Effector CD4-positive, alpha-beta T cell (primary cell): ENCODE data around the gene SOX13.

ENCODE experiments used
- DNase-seq: peaks from one replicate; pipeline ENCODE4 v3.0.0-alpha.2; 2020

Gene SOX13

GRCh38 chr1:204154568-204155255 is 81.8 kb downstream of the SOX13 start:
- no peak for DNase-seq

DNA sequence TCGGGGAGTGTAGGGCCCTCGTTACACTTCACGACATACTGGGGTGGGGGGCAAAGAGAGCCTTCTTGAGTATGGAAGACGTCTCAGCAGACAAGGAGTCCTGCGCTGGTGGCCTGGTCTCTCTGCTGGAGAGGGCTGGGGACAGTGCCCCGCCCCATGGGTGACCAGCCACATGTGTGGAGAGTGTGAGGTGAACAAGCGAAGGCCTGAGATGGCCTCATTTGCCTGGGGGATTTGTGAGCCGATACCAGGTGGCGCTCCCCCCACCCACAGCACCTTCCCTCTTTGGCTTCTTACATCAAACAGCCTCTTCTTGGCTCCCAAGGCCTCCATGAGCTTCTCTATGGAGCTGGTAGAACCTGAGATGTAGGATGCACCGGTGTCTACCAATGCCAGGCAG is 83.0 kb downstream of the SOX13 start:
- DNase-seq = no peak

DNA sequence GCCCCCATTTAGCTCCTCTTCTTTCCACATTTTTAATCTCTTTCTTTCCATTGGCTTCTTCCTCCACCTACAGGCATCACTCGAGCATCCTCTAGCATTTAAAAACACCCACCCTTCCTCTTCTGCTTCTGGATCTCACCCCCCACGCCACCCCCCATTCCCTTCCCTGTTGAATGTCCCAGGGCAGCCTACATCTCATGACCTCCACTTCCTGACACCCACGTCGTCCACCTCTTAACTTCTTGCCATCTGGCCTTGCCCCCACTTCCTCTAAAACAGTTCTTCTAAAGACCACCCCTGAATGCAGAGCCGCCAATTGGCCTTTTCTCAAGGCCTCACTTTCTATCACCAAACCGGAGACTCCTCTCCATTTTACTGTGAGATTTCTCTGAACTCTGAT is 85.0 kb downstream of the SOX13 start:
- DNase-seq = no peak

DNA sequence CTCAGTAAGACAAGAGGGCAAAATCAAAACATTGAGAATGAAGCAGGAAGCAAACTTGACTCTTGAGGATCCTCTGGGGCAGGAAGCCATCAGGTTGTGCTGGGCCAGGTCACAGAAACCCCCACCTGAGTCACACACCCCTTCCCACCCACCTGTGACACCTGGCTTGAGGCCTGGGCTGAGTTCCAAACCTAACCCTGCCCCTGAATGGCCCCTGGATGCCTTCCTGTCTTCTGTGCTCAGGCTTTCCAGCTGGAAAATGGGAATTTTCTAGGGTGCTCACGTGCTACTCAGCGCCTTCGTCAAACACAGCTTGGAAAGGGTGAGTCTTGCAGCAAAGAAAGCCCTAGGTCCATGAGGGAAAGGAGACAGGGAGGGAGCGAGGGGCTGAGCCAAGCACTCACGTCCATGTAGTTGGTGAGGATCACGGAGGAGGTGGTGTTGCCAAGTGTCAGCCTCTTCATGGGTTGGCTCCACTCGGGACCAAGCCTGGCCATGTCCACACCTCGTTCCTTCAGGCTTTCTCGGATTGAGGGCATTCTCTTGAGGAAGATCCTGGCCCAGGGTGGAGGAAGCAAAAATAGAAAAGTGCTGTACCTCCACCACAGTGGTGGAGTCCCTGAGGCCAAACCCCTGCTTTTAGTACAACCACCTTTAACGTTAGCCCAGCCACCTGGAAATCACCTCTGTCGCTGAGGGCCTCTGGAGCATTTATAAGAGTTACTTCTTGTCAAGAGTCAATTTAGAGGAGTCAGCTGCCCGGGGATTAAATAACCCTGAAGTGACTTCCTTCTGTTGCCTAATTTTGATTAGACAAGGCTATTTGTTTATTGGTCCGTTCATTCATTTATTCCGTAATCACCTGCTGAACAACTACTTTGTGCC is 88.9 kb downstream of the SOX13 start:
- no peak for DNase-seq

DNA sequence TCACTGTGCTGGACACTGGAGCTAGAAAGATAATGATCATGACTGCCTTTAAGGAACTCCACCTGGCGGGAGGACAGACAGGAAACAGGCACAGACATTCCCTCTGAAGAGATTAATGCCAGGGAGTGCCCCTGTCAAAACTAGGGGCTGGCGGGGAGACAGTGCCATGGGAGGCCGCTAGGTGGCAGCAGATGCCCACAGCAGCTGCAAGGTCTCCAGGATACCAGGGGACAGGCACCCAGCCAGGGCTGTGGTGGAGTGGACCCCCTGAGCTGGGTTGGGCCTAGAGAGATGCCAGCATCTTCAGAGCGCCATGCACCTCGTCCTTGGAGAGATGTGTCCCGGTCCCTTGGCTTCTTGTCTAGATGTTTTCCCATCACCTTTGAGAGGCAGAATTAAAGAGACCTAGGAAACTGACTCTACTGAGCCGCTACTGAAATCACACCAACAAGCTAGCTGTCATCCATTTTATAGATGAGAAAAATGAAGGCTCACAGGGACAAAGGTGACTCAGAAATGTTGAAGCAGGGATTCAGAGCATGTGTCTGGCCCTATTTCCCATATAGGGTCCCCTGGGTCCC is 89.7 kb downstream of the SOX13 start:
- DNase-seq = peak; percentile 66

DNA sequence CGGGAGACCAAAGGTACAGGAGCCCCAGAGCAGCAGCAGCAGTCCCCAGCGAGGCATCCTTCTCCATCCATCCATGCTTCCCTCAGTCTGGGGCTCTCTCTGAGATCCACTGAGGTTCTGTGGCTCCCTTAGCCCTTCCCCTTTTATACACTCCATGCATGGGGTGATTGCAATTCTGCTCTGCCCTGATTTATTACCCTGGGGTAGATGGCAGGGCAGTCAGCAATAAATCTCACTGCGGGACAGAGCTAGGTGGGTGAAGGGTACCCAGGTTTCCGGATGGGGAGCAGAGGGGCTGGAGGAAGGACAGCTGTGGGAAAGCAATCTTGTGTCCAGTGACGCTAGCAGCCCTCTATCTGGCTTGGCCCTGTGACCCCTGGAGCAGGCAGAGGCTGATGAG is 93.3 kb downstream of the SOX13 start, which contains the start of gene REN:
REN (minus strand) TSS at position 119 of the 400 bp plus-strand sequence; CDS start at position 75, 44 bp downstream.
- DNase-seq = no peak

DNA sequence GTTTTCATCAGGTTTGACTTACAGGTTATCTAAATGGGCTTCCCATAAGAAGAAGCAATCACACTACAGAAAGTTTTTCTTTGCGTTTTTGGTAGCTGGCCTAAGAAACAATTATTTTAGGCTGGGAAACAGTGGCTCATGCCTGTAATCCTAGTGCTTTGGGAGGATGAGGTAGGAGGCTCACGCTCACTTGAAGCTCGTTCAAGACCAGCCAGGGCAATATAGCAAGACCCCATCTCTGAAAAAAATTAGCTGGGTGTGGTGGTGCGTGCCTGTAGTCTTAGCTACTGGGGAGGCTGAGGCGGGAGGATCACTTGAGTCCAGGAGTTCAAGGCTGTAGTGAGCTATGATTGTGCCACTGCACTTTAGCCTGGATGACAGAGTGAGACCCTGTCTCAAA is 94.8 kb downstream of the SOX13 start:
- DNase-seq = no peak

DNA sequence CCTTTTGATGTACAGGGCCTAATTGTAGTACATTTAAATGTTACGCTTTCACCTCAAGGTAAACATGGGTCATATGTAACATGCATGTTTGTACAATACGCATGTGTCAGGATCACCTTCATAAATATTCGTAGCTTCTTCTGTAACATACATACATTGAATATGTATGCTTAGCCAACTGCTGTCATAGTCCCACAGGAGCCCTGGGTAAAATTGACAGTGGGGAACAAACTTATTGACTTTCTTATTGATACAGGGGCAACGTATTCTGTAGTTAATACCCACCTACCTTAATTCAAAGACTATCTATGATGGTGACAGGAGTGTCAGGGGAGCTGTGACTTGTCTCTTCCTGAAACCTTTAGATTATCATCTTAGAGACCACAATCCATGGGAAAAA is 96.9 kb downstream of the SOX13 start:
- DNase-seq = no peak

GRCh38 chr1:204170494-204171155 is 97.7 kb downstream of the SOX13 start:
- DNase-seq = no peak

DNA sequence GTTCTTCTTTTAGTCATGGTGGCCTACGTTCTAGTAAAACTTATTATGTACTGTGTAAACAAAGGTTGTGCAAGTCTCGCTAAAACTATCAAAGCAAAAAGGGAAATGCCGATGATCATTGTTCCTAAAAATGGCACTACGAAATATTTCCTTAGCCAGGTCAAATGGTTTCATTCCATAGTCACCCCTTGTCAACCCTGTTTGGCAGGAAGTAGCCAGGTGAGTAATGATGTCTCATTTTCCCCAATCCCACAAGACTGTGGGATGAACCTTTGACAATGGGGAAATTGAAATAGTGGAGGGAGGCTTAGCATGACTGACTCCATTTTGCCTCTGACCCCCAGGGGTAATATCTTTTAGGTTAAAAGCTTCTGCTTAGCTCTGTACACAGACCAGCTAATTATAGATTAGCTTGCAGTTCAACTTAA is 98.8 kb downstream of the SOX13 start:
- no peak for DNase-seq

- DNase-seq = no peak
Observed at GRCh38 chr1:204172404-204173029, 99.6 kb downstream of the SOX13 start.

DNA sequence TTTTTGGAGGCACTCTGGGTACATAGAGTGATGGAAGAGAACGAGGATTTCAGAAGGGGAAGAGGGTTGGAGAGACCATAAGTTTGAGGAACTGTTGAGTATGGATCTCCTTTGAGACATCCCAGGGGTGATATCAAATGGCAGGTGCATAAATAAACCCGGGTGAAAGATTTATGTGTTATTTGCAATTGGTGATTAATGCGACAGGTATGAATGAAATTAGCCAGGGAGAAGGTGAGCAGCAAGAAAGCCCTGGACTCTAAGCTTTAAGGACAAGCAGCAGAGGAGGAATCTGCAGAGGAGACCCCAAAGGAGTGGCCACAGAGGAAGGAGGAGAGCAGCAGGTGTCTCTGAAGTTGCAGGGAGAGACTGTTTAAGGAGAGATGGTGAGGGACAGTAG is 102.0 kb downstream of the SOX13 start:
- no peak for DNase-seq

DNA sequence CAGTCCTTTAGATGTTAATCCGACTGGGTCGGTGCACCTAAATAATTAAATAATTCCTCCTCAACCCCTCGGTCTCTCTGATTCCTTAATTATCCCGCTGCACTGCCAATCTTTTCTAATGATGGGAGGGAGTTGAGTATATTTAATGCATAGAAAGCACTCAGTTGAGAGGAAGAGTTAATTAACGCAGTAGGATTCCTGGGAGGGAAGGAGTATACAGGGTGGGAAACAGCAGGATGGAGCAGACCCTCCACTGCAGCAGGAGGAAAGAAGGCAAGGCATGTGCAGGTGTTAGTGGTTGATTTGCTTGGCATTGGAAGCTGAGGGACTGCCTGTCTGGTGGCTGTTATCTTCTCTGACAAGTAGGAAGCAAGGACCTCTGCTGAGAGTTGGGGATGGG is 103.1 kb downstream of the SOX13 start:
- DNase-seq = no peak

DNA sequence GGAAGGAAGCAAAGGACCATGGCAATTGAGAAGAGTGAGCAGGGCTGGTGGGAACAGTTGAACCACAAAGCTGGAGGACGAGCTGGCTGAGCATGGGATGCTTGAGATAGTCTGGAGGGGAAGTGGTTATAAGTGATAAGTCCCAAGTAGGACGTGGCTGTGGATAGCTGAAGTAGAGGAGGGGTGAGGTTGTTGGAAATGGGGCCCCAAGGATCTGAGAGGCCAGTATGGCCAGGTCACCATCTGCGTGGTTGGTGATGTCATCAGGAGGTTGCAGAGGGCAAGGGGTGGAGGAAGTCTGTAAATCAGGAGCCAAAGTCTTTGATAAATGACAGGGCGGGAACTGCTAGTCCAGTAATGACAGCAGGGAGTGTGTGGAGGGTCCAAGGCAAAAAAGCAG is 104.2 kb downstream of the SOX13 start:
- DNase-seq = no peak
